Naive thymus-derived CD4-positive, alpha-beta T cell (primary cell): ENCODE data around the gene SLC2A6. TPM values are rescaled to one million over a fixed set of nuclear protein-coding genes. Genes with fewer than 3 reads are reported as not detected.
"Not testable (repeated sequence)": the region's sequence is repeated elsewhere in the genome, so short reads cannot be mapped to it uniquely, and the experiment has no call there.

Experiments used
- ATAC-seq: fragments of 150-1000 bp; cut with Tn5 transposase; 2 replicates; pipeline ENCODE4 v1.10.0; 2021; ENCODE audit warnings: mild to moderate bottlenecking, moderate library complexity
- CTCF ChIA-PET: fragments of 350-600 bp; sonication (Branson Sonifier 250); formaldehyde crosslinking; loops from one replicate; lab custom pipeline; 2021; ENCODE audit warnings: antibody characterized with exemption; lab: Charles Lee
- POLR2A ChIA-PET: fragments of 350-600 bp; sonication (Branson Sonifier 250); formaldehyde crosslinking; loops from one replicate; lab custom pipeline; 2021; ENCODE audit warnings: antibody characterized with exemption, inconsistent platforms; lab: Charles Lee
- DNase-seq, 9 donors: peaks; one replicate each; pipeline versions ENCODE4 v3.0.0 to v3.0.0-alpha.2; 2020 to 2022; ENCODE audit warnings: mixed read lengths in 1 of 9
- H3K27ac ChIP-seq: one replicate; pipeline ENCODE4 v1.7.0; 2013; ENCODE audit warnings: mild to moderate bottlenecking, low read depth, low read length, moderate library complexity
- H3K27me3 ChIP-seq, 2 donors: one replicate each; pipeline ENCODE4 v1.7.0; 2013; ENCODE audit warnings: low read length in 2 of 2, mild to moderate bottlenecking in 2 of 2, moderate library complexity in 2 of 2; ENCODE audit not compliant: control insufficient read depth in 2 of 2, insufficient read depth in 2 of 2
- H3K36me3 ChIP-seq, 3 experiments: 1 replicate in 2 of 3; 2 replicates in 1 of 3; pipeline ENCODE4 v1.7.0; 2013; ENCODE audit warnings: low read length in 3 of 3, mild to moderate bottlenecking in 3 of 3, moderate library complexity in 1 of 3; ENCODE audit not compliant: insufficient read depth in 3 of 3, control insufficient read depth in 2 of 3
- H3K4me1 ChIP-seq, 2 donors: one replicate each; pipeline ENCODE4 v1.7.0; 2013; ENCODE audit warnings: low read length in 2 of 2, mild to moderate bottlenecking in 2 of 2, moderate library complexity in 1 of 2; ENCODE audit not compliant: control insufficient read depth in 2 of 2, insufficient read depth in 2 of 2
- H3K4me3 ChIP-seq: 2 replicates; pipeline ENCODE4 v1.7.0; 2013; ENCODE audit warnings: mild to moderate bottlenecking, low read length
- H3K9me3 ChIP-seq, 3 experiments: 1 replicate in 2 of 3; 2 replicates in 1 of 3; pipeline ENCODE4 v1.7.0; 2013; ENCODE audit warnings: low read length in 3 of 3; ENCODE audit not compliant: control insufficient read depth in 2 of 3
- H3K27ac Mint-ChIP-seq, 9 donors: one replicate each; pipeline ENCODE4 v1.8.0; 2020 to 2022; ENCODE audit warnings: mixed read lengths in 9 of 9, mild to moderate bottlenecking in 8 of 9, moderate library complexity in 5 of 9, inconsistent platforms in 2 of 9
- H3K27me3 Mint-ChIP-seq, 5 donors: one replicate each; pipeline ENCODE4 v1.8.0; 2021 to 2022; ENCODE audit warnings: mixed read lengths in 5 of 5, mild to moderate bottlenecking in 1 of 5
- H3K36me3 Mint-ChIP-seq, 5 donors: one replicate each; pipeline ENCODE4 v1.8.0; 2020 to 2022; ENCODE audit warnings: mixed read lengths in 5 of 5, mild to moderate bottlenecking in 3 of 5, inconsistent platforms in 1 of 5
- H3K4me1 Mint-ChIP-seq, 7 donors: one replicate each; pipeline ENCODE4 v1.8.0; 2020 to 2022; ENCODE audit warnings: mixed read lengths in 7 of 7, mild to moderate bottlenecking in 3 of 7, inconsistent platforms in 1 of 7
- H3K4me3 Mint-ChIP-seq, 10 donors: one replicate each; pipeline ENCODE4 v1.8.0; 2020 to 2022; ENCODE audit warnings: mild to moderate bottlenecking in 10 of 10, mixed read lengths in 10 of 10, moderate library complexity in 6 of 10, inconsistent platforms in 2 of 10
- H3K9me3 Mint-ChIP-seq, 11 donors: one replicate each; pipeline ENCODE4 v1.8.0; 2020 to 2022; ENCODE audit warnings: mixed read lengths in 11 of 11, mild to moderate bottlenecking in 4 of 11, inconsistent platforms in 1 of 11, moderate library complexity in 1 of 11
- intact Hi-C, 2 donors: fragments of 100-400 bp; cut with micrococcal nuclease; formaldehyde crosslinking; loops; one replicate each; pipeline ENCODE4 v1.15.1; 2023
- polyA plus RNA-seq, 2 donors: library from polyadenylated mRNA; unstranded; fragments of 300-500 nt; fragmentation: Illumina TruSeq; gene quantifications; one replicate each; pipeline ENCODE4 v1.2.3, GENCODE V29; 2021
- total RNA-seq, 6 experiments: library from RNA in 5 of 6; stranded (reverse) in 5 of 6; gene quantifications; 1 replicate in 5 of 6; 2 replicates in 1 of 6; pipeline ENCODE4 v1.2.3 and lab custom pipeline; 2021 to 2026

SLC2A6 gene
- total and polyA plus RNA-seq, 7 experiments from 2014 or later: 2.4 to 34.7 (median 3.4) TPM

- no peak overlapping the region for H3K4me3 Mint-ChIP-seq
- ATAC-seq (no peak), DNase-seq (no peak)
- H3K9me3 Mint-ChIP-seq: no peaks in the 10 kb centered on the region
- POLR2A ChIA-PET: no interaction called here
- no peak overlapping the region for H3K27ac Mint-ChIP-seq
- Histone ChIP-seq H3K4me3 (no peak overlapping the region), H3K36me3 (no peaks in the 10 kb centered on the region), H3K4me1 (peaks cover 5 to 6% of the 10 kb centered on the region in 2 donors), H3K27ac (no peak overlapping the region), H3K9me3 (no peaks in the 10 kb centered on the region), H3K27me3 (no peaks in the 10 kb centered on the region)
- intact Hi-C loops: loop anchor here in 1 of 2 donors (10.0 kb wide), 1 partner anchor 540 kb away; the partner anchor contains the start of gene VAV2
- H3K27me3 Mint-ChIP-seq: no peaks in the 10 kb centered on the region
- no peaks in the 10 kb centered on the region for H3K36me3 Mint-ChIP-seq
- H3K4me1 Mint-ChIP-seq: peaks cover 0 to 3% (median 0%) of the 10 kb centered on the region in 7 donors
- CTCF ChIA-PET: no interaction called here
Measured at GRCh38 chr9:133454325-133454724, 24.6 kb downstream of the SLC2A6 start.

- ChIA-PET CTCF (no interaction called here), POLR2A (no interaction called here)
- no peaks in the 10 kb centered on the region for H3K9me3 ChIP-seq
- Mint-ChIP-seq H3K4me1 (no peaks in the 10 kb centered on the region), H3K9me3 (no peaks in the 10 kb centered on the region), H3K27me3 (no peaks in the 10 kb centered on the region), H3K27ac (no peak overlapping the region), H3K4me3 (no peak overlapping the region), H3K36me3 (no peaks in the 10 kb centered on the region)
- no peak for ATAC-seq
- no peak overlapping the region for H3K4me3 ChIP-seq
- H3K27ac ChIP-seq: no peak overlapping the region
- intact Hi-C loops: loop anchor here in 1 of 2 donors (10.0 kb wide), 1 partner anchor 541 kb away; the partner anchor contains the start of gene VAV2
- no peaks in the 10 kb centered on the region for H3K27me3 ChIP-seq
- H3K4me1 ChIP-seq: no peaks in the 10 kb centered on the region
- H3K36me3 ChIP-seq: no peaks in the 10 kb centered on the region
- no peak for DNase-seq
Measured at GRCh38 chr9:133453651-133454050, 25.2 kb downstream of the SLC2A6 start.

- ChIA-PET POLR2A (no interaction called here), CTCF (no interaction called here)
- Histone ChIP-seq H3K36me3 (no peaks in the 10 kb centered on the region), H3K4me1 (no peaks in the 10 kb centered on the region), H3K27me3 (no peaks in the 10 kb centered on the region), H3K9me3 (no peaks in the 10 kb centered on the region), H3K4me3 (no peak overlapping the region), H3K27ac (no peak overlapping the region)
- Mint-ChIP-seq H3K4me3 (no peak overlapping the region), H3K27ac (no peak overlapping the region), H3K36me3 (no peaks in the 10 kb centered on the region), H3K9me3 (no peaks in the 10 kb centered on the region), H3K4me1 (no peaks in the 10 kb centered on the region), H3K27me3 (no peaks in the 10 kb centered on the region)
- intact Hi-C loops: loop anchor here in 1 of 2 donors (10.0 kb wide), 1 partner anchor 542 kb away; the partner anchor contains the start of gene VAV2
- DNase-seq (no peak), ATAC-seq (no peak)
Measured at GRCh38 chr9:133452562-133452961, 26.3 kb downstream of the SLC2A6 start.

- H3K4me3 ChIP-seq, H3K4me1 Mint-ChIP-seq, H3K36me3 Mint-ChIP-seq, H3K27me3 ChIP-seq, H3K9me3 ChIP-seq, H3K27ac Mint-ChIP-seq, H3K4me1 ChIP-seq, H3K9me3 Mint-ChIP-seq, H3K27me3 Mint-ChIP-seq, H3K36me3 ChIP-seq, DNase-seq, H3K4me3 Mint-ChIP-seq, CTCF ChIA-PET, POLR2A ChIA-PET, H3K27ac ChIP-seq, ATAC-seq: not testable (repeated sequence)
- intact Hi-C loops: loop anchor here in 1 of 2 donors (10.0 kb wide), 1 partner anchor 543 kb away; the partner anchor contains the start of gene VAV2
Measured at GRCh38 chr9:133451865-133452264, 27.0 kb downstream of the SLC2A6 start.

- H3K27ac ChIP-seq: no peak overlapping the region
- POLR2A ChIA-PET: no interaction called here
- intact Hi-C loops: loop anchor here in 1 of 2 donors (10.0 kb wide), 1 partner anchor 545 kb away; the partner anchor contains the start of gene VAV2
- H3K4me1 Mint-ChIP-seq: no peaks in the 10 kb centered on the region
- H3K27ac Mint-ChIP-seq: no peak overlapping the region
- H3K4me3 ChIP-seq: no peak overlapping the region
- DNase-seq (no peak), ATAC-seq (no peak)
- H3K27me3 ChIP-seq: no peaks in the 10 kb centered on the region
- H3K4me3 Mint-ChIP-seq: no peak overlapping the region
- no peaks in the 10 kb centered on the region for H3K4me1 ChIP-seq
- no peaks in the 10 kb centered on the region for H3K9me3 ChIP-seq
- no peaks in the 10 kb centered on the region for H3K36me3 Mint-ChIP-seq
- no peaks in the 10 kb centered on the region for H3K27me3 Mint-ChIP-seq
- H3K36me3 ChIP-seq: no peaks in the 10 kb centered on the region
- CTCF ChIA-PET: no interaction called here
- no peaks in the 10 kb centered on the region for H3K9me3 Mint-ChIP-seq
Measured at GRCh38 chr9:133449760-133450159, 29.1 kb downstream of the SLC2A6 start.

GRCh38 chr9:133448487-133448972 lies 30.4 kb downstream of the SLC2A6 start:
- Mint-ChIP-seq H3K4me1 (no peaks in the 10 kb centered on the region), H3K4me3 (no peak overlapping the region)

GRCh38 chr9:133445293-133445969 lies 33.5 kb downstream of the SLC2A6 start:
- CTCF ChIA-PET: no interaction called here
- POLR2A ChIA-PET: no interaction called here
- Mint-ChIP-seq H3K27me3 (no peaks in the 10 kb centered on the region), H3K4me3 (no peak overlapping the region), H3K9me3 (no peaks in the 10 kb centered on the region), H3K36me3 (no peaks in the 10 kb centered on the region), H3K4me1 (peaks cover 0 to 1% (median 0%) of the 10 kb centered on the region in 7 donors), H3K27ac (no peak overlapping the region)
- no peak for DNase-seq
- ATAC-seq: no peak
- no peak overlapping the region for H3K27ac ChIP-seq
- H3K27me3 ChIP-seq: no peaks in the 10 kb centered on the region
- intact Hi-C loops: no loop called here
- H3K36me3 ChIP-seq: no peaks in the 10 kb centered on the region
- no peaks in the 10 kb centered on the region for H3K9me3 ChIP-seq
- no peak overlapping the region for H3K4me3 ChIP-seq
- H3K4me1 ChIP-seq: no peaks in the 10 kb centered on the region

More at GRCh38 chr9:133448487-133448972, 30.4 kb downstream of the SLC2A6 start:
- intact Hi-C loops: no loop called here
- ATAC-seq (no peak), DNase-seq (no peak)
- H3K4me1 ChIP-seq: no peaks in the 10 kb centered on the region
- ChIA-PET POLR2A (interaction anchor here (0.6 kb wide), 1 partner anchor 384 kb away, joined by 4 read pairs; no protein-coding TSS in a partner anchor), CTCF (no interaction called here)
- no peaks in the 10 kb centered on the region for H3K9me3 ChIP-seq
- no peaks in the 10 kb centered on the region for H3K9me3 Mint-ChIP-seq
- H3K27ac ChIP-seq: no peak overlapping the region
- no peak overlapping the region for H3K27ac Mint-ChIP-seq
- H3K27me3 Mint-ChIP-seq: no peaks in the 10 kb centered on the region
- no peaks in the 10 kb centered on the region for H3K27me3 ChIP-seq
- H3K4me3 ChIP-seq: no peak overlapping the region
- H3K36me3 Mint-ChIP-seq: no peaks in the 10 kb centered on the region
- no peaks in the 10 kb centered on the region for H3K36me3 ChIP-seq
